Nucleus accumbens (tissue), 56 donors: ENCODE data around the gene RPS21.

Experiments
- DNase-seq, 56 donors: peaks; one replicate each; lab custom pipeline; 2025; lab: John Stamatoyannopoulos, UW

Gene RPS21

GRCh38 chr20:62353289-62354030 is 33.4 kb upstream of the RPS21 start:
- DNase-seq: no peak

DNA sequence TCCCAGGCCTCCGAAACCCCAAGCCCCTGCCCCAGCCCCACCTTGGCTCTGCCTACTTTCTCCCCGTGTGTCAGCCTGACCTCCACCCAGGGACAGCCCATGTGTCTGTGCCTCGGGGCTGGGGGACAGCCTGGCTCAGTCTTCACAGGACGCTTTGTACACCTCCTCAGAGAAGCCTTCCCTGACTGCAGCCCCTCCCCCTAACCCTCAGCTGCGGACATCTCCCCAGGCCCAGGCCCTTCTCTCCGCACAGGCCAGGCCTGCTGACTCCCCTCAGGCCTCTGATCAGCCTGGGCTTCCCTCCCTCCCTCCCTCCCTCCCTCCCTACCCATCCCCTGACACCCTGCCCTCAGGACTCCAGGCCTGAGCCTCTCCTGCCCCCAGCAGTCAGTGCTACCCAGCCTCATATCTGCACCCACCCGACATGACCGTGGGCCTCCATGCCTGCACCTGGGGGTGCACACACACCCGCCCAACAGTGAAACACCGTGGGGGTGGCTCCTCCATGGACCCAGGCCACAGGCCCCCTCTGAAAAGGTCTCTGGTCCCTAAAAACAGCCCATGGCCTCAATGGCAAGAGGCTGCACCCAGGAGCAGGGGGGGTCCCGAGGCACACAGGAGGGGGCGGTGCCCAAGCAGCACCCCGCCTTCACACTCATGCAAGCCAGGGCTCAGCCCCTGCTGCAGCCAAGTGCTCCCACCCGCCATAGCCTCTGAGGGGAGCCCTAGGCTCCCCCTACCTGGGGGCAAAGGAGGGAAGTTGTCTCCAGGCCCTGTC is 32.7 kb upstream of the RPS21 start:
- DNase-seq: no peak

DNA sequence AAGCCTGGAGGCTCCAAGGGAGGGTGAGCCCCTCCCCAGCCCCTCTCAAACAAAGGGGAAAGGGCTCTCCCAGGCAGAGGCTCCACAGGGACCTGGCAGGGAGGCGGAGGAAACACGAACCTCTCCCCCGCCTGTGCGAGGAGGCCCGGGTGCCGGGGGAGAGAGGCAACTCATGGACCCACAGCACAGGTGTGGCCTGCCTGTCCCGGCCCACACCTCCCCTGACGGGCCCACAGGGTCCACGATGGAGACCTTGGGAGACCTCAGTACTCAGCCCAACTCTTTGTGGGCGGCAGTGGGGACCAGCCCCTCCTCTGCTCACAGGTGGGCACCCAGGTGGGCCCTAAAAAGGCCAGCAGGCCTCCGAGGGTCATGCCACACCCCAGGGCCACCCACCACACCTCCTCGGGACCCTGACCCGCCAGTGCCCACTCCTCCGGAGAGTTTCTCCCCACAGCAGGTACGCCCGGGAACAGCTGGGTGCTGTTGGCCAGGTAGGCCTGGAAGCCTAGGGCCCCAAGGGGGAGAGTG is 32.0 kb upstream of the RPS21 start:
- DNase-seq: no peak

GRCh38 chr20:62355516-62355877 is 31.4 kb upstream of the RPS21 start:
- peak in 12 of 56 donors; percentile 20 to 59 (median 31) for DNase-seq

- DNase-seq: no peak
These were observed 30.9 kb upstream of the RPS21 start for GRCh38 chr20:62355878-62356588.

DNA sequence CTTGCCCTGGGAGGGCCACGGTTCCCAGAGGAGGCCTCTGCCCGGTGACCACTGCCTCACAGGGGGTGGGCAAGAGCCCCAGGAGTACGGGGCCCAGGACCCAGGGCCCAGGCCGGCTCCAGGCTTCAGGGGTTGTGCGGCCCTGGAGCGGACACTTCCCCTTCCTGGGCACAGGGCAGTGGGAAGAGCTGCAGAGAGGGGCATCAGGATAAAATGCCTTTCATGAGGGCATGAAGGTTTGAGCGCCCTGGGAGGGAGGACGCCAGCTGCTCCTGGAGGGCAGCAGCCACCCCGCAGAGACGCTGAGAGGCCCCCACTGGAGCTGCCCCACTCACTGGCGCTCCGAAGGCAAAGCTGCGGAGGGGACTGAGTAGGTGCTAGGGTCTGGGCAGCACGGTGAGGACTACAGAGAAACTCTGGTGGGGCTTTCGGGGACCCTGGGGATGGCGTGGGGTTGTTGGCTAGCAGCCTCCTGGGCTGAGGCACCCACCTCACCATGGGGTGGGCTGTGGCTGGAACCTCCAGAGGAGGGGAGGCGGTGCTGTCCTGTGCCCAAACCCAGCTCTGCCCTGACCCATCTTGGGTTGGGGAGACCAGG is 30.2 kb upstream of the RPS21 start:
- no peak for DNase-seq

- DNase-seq: peak in 1 of 56 donors; percentile 21
These were observed 29.7 kb upstream of the RPS21 start for GRCh38 chr20:62357187-62357667.

GRCh38 chr20:62357681-62358080 is 29.2 kb upstream of the RPS21 start:
- DNase-seq: no peak

DNA sequence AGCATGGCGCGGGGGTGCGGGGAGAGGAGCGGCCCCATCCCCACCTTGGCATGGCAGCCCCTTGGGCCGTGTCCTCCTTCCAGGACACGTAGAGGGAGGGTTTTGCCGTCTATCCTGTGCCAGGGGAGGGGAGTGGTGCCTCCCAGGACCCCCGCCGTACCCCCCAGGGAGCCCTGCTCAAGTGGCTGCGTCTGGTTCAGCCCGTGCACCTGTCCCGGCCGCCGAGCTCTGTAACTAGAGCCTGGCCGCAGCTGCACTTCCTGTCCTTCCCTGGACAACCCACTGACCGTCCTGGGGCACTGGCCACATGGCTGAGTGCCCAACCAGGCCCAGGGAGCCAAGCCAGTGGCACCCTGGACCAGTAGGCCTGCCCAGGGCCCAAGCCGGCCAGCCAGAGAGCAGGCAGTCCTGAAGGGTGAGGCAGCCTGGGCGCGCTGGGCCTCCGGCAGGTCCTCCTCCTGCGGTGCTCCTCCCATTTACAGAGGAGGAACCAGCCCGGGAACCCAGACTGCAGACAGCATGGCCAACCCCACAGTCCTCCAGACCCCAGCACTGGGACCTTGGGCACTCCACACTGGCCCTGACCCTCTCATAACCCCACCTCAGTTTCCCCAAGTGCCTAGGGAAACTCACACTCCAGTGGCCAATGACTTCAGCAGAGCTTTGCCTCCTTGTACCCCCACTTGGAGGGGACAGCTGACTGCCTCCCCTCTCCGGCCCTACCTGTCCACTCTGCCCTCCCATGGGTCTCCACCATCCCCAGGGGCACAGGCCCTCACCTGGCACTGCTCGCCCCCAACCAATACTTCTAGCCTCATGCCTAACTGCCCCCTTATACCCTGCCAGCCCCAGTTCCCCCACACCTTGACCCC is 28.5 kb upstream of the RPS21 start:
- peak in 1 of 56 donors; percentile 29 for DNase-seq

- peak in 1 of 56 donors; percentile 61 for DNase-seq
These were observed 27.8 kb upstream of the RPS21 start for GRCh38 chr20:62359043-62359490.

- peak in 5 of 56 donors; percentile 13 to 64 (median 61) for DNase-seq
These were observed 27.3 kb upstream of the RPS21 start for GRCh38 chr20:62359491-62360121.

DNA sequence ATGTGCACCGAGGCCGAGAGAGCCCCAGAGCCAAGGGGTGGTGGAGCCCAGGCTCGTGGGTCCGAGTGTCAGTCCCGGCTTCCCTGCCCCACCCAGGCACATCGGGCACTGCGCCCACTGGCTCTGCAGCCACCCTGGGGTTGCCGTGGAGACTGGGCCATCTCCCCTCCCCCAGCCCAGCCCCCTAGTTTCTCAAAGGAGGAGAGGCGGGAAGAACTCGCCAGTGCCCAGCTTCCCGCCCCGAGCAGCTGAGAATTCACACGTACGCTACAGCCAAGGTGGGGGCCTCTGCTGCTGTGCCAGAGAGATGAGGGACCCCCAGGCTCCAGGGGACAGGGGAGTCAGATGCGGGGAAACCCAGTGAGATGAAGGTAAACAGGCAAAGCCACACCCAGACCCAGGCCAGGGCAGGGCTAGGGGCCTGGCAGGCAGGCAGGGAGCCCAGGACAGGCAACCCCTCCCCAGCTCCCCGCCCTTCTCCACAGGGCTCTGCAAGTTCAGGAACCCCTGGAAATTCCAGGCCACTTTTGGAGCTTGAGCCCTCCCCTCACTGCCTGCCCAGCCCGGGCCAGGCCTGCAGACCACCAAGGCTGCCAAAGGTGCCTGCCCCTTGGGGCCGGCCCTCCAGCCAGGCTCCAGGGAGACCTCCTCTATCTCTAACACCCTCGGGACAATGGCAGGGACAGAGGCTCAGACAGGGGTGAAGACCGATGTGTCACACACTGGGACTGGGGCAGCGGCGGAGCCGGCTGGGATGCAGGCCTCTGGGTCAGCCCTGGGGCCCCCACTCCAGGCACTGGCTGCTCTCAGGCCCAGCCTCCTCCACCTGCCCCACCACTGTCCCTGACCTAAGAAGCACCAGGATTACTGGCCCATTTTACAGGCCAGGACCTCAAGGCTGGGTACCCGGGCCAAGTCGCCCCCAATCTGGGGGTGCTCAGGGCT is 25.8 kb upstream of the RPS21 start:
- no peak for DNase-seq

DNA sequence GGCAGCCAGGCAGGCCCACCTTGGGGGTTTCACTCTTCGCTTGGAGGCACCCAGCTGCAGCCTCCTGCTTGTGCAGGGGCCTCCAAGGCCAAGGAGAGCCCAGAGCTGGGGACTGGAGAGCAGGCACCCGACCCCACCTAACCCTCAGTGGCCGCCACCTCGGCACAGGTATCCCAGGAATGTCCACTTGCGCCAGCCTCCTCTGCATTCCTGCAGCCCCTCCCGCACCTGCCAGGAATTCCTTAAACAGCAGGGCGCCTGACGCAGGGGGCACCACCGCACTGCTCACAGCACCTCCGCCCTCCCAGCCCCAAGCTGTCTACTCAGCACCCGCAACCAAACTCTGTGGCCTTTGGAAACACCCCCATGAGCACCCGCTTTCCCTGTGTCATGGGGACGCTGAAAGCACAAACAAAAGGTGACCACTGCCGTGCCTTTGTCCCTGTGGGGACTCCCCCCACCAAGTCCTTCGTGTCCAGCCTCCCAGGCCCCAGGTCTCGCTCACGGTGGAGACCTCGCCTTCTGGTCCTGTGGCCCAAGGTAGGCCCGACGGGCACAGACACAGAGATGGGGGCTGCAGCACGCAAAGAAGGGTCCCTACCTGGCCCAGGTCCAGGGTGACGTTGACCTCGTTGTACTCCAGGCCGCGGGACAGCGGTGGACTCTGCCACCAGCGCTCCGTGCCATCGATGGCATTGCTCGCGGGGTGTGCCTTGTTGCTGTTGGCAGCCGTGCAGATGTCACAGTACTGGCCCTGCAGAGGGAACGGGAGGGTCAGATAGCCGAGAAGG is 24.9 kb upstream of the RPS21 start:
- no peak for DNase-seq

DNA sequence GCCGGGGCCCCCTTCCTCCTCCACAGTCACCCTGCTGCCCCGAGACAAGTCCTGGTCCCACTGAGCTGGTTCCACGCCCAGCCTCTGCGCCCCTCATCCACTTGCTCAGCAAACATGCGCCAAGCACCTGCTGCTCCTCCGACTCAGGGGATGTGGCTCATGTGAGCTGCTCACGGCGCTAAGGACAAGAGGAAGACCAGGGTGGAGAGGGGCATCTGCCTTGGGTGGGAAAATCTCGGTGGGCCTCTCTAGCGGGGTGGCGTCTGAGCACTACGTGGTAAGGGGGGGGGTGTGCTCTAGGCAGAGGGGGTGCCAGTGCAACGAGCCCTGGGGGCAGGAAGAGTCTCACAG is 24.3 kb upstream of the RPS21 start:
- no peak for DNase-seq

DNA sequence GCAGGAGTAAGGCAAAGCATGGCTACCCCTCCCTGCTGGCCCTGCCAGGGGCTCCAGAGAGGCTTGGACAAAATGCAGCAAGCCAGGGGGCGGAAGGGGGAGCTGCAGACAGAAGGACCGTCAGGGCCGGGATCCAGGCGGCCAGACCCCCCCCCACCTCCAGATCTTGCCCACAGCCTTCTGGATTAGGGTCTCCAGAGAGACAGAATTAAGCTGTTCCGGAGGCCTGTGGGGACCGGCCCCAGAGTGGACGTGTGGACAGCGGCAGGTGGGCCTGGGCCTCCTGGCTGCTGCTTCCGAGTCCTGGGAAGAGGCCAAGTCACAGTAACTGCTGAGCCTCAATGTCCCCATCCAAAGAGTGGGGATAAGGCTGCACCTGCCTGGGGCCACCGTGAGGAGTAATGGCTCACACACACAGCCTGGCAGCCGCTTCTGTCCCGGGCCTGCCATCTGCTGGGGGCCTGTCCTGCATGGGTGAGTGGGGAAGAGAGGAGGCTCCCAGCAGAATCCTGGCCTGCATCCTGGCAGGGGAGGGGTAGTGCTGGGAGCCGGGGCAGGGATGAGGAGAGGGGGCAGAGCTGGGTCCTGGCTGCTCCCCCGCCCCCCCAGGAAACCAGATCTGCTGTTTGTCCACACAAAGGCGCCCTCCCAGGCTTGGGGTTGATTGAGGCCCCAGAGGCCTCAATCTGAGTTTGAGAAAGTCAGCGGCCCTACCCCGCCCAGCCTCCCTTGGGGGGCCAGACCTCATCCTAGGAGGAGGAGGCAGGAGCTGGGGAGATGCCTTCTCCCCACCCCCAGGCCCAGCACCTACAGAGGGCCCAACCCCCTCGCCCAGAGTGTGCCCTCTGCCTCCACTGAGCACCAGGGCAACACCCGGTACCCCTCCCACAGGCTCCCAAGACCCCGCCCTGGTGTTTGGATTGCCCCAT is 23.6 kb upstream of the RPS21 start:
- DNase-seq: no peak
